RKO (cell line): ENCODE measurements around the gene OR5D18.
"Not testable (repeated sequence)": the region's sequence is repeated elsewhere in the genome, so short reads cannot be mapped to it uniquely, and the experiment has no call there.

Source experiments
- DNase-seq: peaks from one replicate; pipeline ENCODE4 v3.0.0-alpha.2; 2016; ENCODE audit warnings: low spot score

Gene OR5D18

DNA sequence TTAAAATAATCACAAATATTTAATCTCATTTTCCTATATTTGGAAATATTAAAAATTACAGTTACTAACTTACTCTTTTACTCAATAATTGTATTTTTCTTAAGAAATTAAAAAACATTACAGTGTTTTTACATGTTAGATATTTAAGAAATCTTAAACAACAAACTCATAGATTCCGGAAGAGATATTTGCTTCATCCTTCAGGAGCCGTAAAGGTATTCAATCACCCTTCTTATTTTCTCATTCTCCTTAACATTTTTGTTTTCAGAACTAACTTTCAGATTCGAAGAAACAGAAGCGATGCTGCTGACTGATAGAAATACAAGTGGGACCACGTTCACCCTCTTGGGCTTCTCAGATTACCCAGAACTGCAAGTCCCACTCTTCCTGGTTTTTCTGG lies at the start of gene OR5D18:
TSS of gene OR5D18 (plus strand) at position 301 of the 400 bp plus-strand sequence. CDS start at position 301, 0 bp downstream.
- DNase-seq: no peak

DNA sequence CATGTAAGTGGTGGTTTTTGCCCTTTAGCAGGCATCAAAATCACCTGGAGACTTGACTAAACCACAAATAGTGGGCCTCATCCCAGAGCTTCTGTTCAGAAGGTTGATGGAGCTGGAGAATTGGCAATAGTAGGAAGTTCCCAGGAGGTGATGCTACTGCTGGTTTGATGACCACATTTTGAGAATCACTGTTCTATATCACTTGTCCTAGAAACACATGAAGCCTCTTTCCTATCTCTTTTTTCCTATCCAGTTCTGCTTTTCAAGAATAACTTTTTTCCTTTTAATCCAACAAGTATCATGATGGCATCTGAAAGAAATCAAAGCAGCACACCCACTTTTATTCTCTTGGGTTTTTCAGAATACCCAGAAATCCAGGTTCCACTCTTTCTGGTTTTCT lies 46.3 kb upstream of the OR5D18 start, which contains the start of gene OR5D13:
TSS of gene OR5D13 (plus strand) at position 301 of the 400 bp plus-strand sequence. CDS start at position 301, 0 bp downstream.
- no peak for DNase-seq

DNA sequence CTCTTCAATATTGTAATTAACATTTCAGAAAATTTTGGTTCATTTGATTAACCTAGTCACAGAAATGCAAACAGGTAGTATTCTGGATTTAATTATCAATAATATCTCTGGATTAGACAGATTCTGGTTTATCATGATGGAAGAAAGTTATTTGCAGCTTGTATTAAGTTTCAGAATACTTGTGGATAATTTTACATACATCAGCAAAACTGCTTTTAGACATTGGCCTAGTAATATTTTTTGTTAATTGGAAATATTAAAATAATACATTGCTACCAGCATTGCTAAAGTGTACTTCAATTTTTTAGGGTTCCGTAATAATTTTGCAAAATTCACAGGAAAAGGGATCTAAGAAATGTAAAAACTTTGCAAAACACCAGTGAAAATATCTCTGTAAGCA lies 27.8 kb upstream of the OR5D18 start:
- DNase-seq: no peak

DNA sequence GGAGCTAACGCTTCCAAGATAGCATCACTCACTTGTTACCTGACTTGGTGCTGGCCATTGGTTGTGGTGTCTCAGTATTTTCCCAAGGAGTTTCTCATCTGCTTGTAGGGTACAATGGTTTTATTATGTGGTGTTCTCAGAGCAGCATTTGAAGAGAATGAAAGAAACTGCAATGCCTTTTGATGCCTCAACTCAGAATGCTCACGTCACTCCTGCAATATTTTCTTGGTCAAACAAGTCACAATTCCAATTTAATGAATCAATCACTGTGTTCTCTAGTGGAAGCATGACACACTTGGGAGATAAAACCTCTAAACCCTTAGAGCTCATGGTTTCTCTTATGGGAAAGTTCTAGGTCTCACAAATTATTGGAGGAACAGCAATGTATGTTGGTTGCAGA lies 26.1 kb upstream of the OR5D18 start:
- no peak for DNase-seq

DNA sequence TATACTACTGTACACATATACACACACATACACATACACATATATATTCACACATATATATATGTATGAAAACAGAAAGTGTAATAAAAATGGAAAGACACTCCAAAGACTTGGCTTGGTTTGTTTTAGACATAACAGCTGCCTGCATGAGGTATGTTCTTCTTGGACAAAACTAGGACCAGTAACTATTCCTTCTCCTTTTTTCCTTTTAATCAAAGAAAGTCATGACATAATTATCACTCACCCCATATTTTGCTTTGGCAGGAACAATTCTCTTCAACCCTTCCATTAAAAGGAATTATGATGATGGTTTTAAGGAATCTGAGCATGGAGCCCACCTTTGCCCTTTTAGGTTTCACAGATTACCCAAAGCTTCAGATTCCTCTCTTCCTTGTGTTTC lies 24.2 kb upstream of the OR5D18 start, which contains the start of gene OR5D14:
TSS of gene OR5D14 (plus strand) at position 301 of the 400 bp plus-strand sequence. CDS start at position 301, 0 bp downstream.
- DNase-seq: no peak

DNA sequence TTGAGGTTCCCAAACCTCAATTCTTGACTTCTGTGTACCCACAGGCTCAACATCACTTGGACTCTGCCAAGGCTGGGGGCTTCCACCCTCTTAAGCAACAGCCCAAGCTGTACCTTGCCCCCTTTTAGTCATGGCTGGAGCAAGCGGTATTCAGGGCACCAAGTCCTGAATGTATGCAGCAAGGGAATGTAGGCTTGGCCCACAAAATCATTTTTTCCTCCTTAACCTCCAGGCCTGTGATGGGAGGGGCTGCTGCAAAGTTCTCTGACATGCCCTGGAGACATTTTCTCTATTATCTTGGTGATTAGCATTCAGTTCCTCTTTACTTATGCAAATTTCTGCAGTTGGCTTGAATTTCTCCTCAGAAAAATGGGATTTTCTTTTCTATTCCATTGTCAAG lies 13.2 kb upstream of the OR5D18 start:
- no peak for DNase-seq

DNA sequence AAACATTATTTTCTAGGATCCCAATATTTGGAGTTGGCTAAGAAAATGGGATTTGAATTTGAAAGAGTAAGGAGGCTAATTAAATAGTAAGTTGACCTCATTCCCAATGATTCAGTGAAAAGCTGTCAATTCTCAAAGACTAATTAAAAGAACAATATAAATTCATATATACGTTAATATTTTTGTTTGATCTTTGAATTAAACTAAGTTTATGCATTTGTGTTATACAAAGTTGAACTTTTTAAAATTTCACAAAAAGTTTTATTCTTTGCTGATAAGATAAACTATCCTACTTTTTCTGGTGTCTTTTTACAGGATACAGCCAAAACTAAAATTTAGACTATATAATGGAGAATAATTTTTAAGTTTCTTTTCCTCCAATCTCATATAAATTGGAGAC lies 8.4 kb upstream of the OR5D18 start, which contains the start of gene OR5L1:
TSS of gene OR5L1 (plus strand) at position 301 of the 400 bp plus-strand sequence. CDS start 100 bp downstream, outside the sequence.
- DNase-seq: no peak

DNA sequence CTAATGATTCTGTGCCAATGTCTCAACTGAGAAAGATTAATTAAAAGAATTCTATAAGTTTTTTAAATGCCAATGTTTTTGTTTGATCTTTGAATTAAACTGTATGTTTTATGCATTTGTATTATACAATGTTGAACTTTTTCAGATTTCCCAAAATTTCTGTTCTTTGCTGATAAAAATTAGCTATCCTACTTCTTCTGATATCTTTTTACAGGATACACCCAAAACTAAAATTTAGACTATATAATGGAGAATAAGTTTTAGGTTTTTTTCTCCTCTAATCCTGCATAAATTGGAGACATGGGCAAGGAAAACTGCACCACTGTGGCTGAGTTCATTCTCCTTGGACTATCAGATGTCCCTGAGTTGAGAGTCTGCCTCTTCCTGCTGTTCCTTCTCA lies 7.5 kb downstream of the OR5D18 start, which contains the start of gene OR5L2:
TSS of gene OR5L2 (plus strand) at position 301 of the 400 bp plus-strand sequence. CDS start at position 301, 0 bp downstream.
- DNase-seq: no peak

DNA sequence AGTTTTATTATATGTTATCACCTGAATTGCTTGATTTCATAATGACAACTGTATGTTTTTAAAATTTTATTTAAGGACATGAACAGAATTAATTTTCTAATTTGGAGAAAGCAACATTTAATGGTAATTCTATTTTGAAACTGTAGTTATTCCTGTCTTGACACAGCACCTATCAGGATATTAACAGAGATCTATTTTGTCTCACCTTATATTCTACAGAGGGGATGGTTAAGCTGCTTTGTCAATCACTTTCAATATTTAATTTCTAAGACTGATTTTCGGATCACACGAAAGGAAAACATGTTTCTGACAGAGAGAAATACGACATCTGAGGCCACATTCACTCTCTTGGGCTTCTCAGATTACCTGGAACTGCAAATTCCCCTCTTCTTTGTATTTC lies 19.0 kb downstream of the OR5D18 start, which contains the start of gene OR5D16:
TSS of gene OR5D16 (plus strand) at position 301 of the 400 bp plus-strand sequence. CDS start at position 301, 0 bp downstream.
- no peak for DNase-seq

DNA sequence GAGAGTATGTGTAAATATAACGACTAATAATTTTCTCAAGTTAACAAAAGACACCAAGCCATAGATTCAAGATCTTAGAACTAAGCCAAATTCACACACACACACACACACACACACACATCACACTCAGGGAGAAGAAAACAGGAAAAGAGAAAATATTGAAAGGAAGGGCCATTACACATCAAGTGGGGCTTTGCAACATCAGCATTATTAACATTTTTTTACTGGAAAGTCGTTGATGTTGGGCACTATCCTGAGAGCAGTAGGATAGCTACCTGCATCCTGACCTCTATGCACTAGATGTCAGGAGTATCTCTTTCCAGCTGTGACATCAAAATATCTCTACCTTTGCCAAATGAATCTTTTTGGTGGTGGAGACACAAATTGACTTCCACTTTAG lies 28.0 kb downstream of the OR5D18 start:
- DNase-seq: no peak

DNA sequence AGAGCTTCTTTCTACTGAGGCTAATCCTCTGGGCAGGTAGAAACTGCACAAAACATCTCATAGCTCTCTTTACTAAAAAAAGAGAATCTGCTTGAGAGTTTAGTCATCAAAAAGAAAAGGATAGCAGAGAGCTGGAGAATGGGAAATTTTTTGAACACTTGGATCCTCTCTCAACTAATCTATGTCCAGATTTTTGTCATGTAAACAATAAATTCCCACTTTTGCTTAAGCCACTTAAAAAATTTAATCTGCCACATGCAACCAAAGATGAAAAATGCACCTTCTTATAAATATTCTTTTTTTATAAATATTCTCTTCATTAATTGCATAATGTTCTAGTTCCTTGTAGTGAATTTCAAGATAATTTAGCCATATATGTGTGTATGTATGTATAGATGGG lies 29.6 kb downstream of the OR5D18 start:
- no peak for DNase-seq

DNA sequence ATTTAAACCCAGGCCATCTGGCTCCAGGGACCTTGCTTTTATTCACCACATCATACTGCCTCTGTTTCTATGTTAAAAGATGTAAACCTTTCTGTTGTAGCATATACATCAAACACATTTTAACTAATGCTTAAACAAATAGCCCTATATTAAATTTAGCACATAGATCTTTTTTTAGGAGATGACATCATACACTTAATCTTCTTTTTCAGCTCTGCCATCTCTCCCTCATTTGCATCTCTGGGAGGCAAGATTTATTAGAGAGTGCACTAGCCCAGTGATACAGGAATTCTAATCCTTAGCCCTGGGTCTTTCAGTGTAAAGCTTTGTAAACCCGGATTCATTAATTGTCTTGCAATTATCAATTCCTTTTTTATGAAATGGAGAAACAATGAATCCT lies 32.7 kb downstream of the OR5D18 start:
- no peak for DNase-seq

DNA sequence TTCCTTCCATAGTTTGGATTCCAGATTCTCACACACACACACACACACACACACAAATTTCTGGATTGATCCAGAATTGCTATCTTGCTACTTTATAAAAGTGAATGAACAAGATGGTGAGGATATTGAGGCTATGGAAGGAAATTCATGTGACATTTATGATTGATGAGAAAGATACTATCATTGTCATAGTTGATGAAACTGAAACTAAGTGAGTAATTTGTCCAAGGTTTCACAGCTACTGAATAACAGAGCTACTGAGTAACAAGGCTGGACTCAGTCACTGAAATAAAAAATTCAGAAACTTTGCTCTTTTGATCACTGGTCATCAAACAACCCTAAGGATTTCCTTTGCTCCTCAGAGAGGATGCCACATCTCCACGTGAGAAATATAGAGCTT lies 35.3 kb downstream of the OR5D18 start:
- DNase-seq: no peak

DNA sequence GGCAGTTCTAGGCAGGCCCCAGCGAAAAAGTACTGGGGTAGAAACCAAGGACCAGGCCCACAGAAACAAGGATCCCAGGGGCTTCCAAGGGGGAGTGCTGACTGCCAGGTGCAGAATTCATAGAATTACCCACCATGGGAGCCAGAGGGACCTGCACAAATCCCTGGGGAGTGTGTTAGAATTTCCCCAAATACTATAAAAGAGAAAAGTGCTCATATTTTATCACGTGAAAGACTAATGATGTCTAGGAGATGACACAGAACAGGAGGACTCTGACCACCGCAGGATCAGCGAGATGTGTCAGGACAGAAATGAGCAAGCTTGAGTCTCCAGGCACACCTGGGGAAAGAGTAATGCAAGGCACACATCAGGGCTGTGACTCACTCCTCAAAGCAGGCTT lies 47.9 kb downstream of the OR5D18 start:
- DNase-seq: not testable (repeated sequence)
